ENCODE results near the gene ADGRL1. TPM values are rescaled to one million over a fixed set of nuclear protein-coding genes. Genes with fewer than 3 reads are reported as not detected.
"Not testable (repeated sequence)": the region's sequence is repeated elsewhere in the genome, so short reads cannot be mapped to it uniquely, and the experiment has no call there.

ADGRL1 gene
- total and polyA plus RNA-seq, 11 donors: 10.1 to 29.4 (median 14.1) TPM

GRCh38 chr19:14187561-14187960 is 18.4 kb downstream of the ADGRL1 start:
- Histone ChIP-seq H3K27ac (no peak overlapping the region), H3K27me3 (no peaks in the 10 kb centered on the region), H3K9me3 (no peaks in the 10 kb centered on the region), H3K36me3 (no peaks in the 10 kb centered on the region), H3K4me1 (no peaks in the 10 kb centered on the region), H3K4me3 (no peak overlapping the region)
- WGBS, 4 donors: 66 to 85% (median 70%) methylated on average over 12 of the region's 12 CpGs
- ATAC-seq: no peak
- TF ChIP-seq POLR2A (IDR thresholded peaks at IDR 0.05): no peak
- TF ChIP-seq CTCF (IDR thresholded peaks at IDR 0.05): no peak
- no peak for DNase-seq
- intact Hi-C loops (cut with DNase I): no loop called here

GRCh38 chr19:14186684-14187083 is 19.3 kb downstream of the ADGRL1 start:
- ATAC-seq; DNase-seq; H3K36me3 ChIP-seq; H3K27me3 ChIP-seq; H3K27ac ChIP-seq; H3K4me1 ChIP-seq; H3K4me3 ChIP-seq; H3K9me3 ChIP-seq; intact Hi-C loops (cut with DNase I): not testable (repeated sequence)
- 93 to 98% (median 95%) methylated on average over 9 of the region's 9 CpGs for WGBS, 4 donors

- H3K4me3 ChIP-seq; H3K27ac ChIP-seq; H3K4me1 ChIP-seq; H3K36me3 ChIP-seq; intact Hi-C loops (cut with DNase I); H3K27me3 ChIP-seq; ATAC-seq; H3K9me3 ChIP-seq; DNase-seq: not testable (repeated sequence)
- WGBS, 4 donors: 88 to 98% (median 94%) methylated on average over 1 of the region's 1 CpG
Measured at GRCh38 chr19:14185691-14186090, 20.3 kb downstream of the ADGRL1 start.

GRCh38 chr19:14185158-14185557 is 20.8 kb downstream of the ADGRL1 start:
- H3K4me3 ChIP-seq: no peak overlapping the region
- intact Hi-C loops (cut with DNase I): no loop called here

GRCh38 chr19:14183741-14184350 is 22.1 kb downstream of the ADGRL1 start:
- TF ChIP-seq CTCF (IDR thresholded peaks at IDR 0.05) (no peak), POLR2A (IDR thresholded peaks at IDR 0.05) (no peak)
- intact Hi-C loops (cut with DNase I): no loop called here
- Histone ChIP-seq H3K4me3 (no peak overlapping the region), H3K27ac (no peak overlapping the region), H3K9me3 (no peaks in the 10 kb centered on the region), H3K4me1 (no peaks in the 10 kb centered on the region), H3K27me3 (no peaks in the 10 kb centered on the region), H3K36me3 (no peaks in the 10 kb centered on the region)
- DNase-seq: no peak
- 59 to 72% (median 70%) methylated on average over 8 to 14 of the region's 14 CpGs for WGBS, 4 donors
- ATAC-seq: peak in 2 of 4 donors; percentile 19 to 27

More at GRCh38 chr19:14185158-14185557, 20.8 kb downstream of the ADGRL1 start:
- TF ChIP-seq POLR2A (IDR thresholded peaks at IDR 0.05): no peak
- TF ChIP-seq CTCF (IDR thresholded peaks at IDR 0.05): no peak
- Histone ChIP-seq H3K4me1 (no peaks in the 10 kb centered on the region), H3K27me3 (no peaks in the 10 kb centered on the region), H3K27ac (no peak overlapping the region), H3K9me3 (no peaks in the 10 kb centered on the region), H3K36me3 (no peaks in the 10 kb centered on the region)
- no peak for ATAC-seq
- WGBS, 4 donors: 98 to 99% (median 98%) methylated on average over 5 of the region's 5 CpGs
- DNase-seq: no peak

All from heart left ventricle (tissue), 16 donors.